CD4-positive, CD25-positive, alpha-beta regulatory T cell (primary cell): Measurements from ENCODE around the gene SRI. TPM values are rescaled to one million over a fixed set of nuclear protein-coding genes. Genes with fewer than 3 reads are reported as not detected.

ENCODE experiments used
- ATAC-seq, 2 donors: fragments of 150-1000 bp; cut with Tn5 transposase; one replicate each; pipeline ENCODE4 v1.10.0; 2021; ENCODE audit warnings: low read depth in 2 of 2, moderate number of reproducible peaks in 2 of 2, moderate library complexity in 1 of 2
- DNase-seq, 3 donors: peaks; one replicate each; pipeline versions ENCODE4 v3.0.0 to v3.0.0-alpha.2; 2012 to 2022; ENCODE audit warnings: mixed read lengths in 1 of 3
- H3K27ac ChIP-seq: one replicate; pipeline ENCODE4 v1.7.0; 2013; ENCODE audit warnings: mild to moderate bottlenecking, low read length; ENCODE audit not compliant: insufficient read depth, poor library complexity, severe bottlenecking
- H3K27me3 ChIP-seq: one replicate; pipeline ENCODE4 v1.7.0; 2013; ENCODE audit warnings: low read length; ENCODE audit not compliant: control insufficient read depth, insufficient read depth
- H3K36me3 ChIP-seq: one replicate; pipeline ENCODE4 v1.7.0; 2013; ENCODE audit warnings: mild to moderate bottlenecking, low read length, moderate library complexity; ENCODE audit not compliant: control insufficient read depth, insufficient read depth
- H3K4me1 ChIP-seq: 2 replicates; pipeline ENCODE4 v1.7.0; 2013; ENCODE audit warnings: mild to moderate bottlenecking, low read length; ENCODE audit not compliant: insufficient read depth, control insufficient read depth, poor library complexity, severe bottlenecking
- H3K4me3 ChIP-seq: one replicate; pipeline ENCODE4 v1.7.0; 2013; ENCODE audit warnings: low read depth, mild to moderate bottlenecking, low read length, moderate library complexity
- H3K9me3 ChIP-seq, 2 experiments: 1 replicate in 1 of 2; 2 replicates in 1 of 2; pipeline ENCODE4 v1.7.0; 2013; ENCODE audit warnings: low read length in 2 of 2, mild to moderate bottlenecking in 1 of 2, moderate library complexity in 1 of 2; ENCODE audit not compliant: control insufficient read depth in 2 of 2
- H3K27ac Mint-ChIP-seq, 3 donors: one replicate each; pipeline ENCODE4 v1.8.0; 2020 to 2022; ENCODE audit warnings: mild to moderate bottlenecking in 3 of 3, mixed read lengths in 3 of 3, moderate library complexity in 2 of 3
- H3K27me3 Mint-ChIP-seq: one replicate; pipeline ENCODE4 v1.8.0; 2022; ENCODE audit warnings: mild to moderate bottlenecking, mixed read lengths
- H3K36me3 Mint-ChIP-seq: one replicate; pipeline ENCODE4 v1.8.0; 2020; ENCODE audit warnings: mixed read lengths
- H3K4me1 Mint-ChIP-seq, 4 donors: one replicate each; pipeline ENCODE4 v1.8.0; 2020 to 2022; ENCODE audit warnings: mixed read lengths in 4 of 4, mild to moderate bottlenecking in 1 of 4
- H3K4me3 Mint-ChIP-seq, 4 donors: one replicate each; pipeline ENCODE4 v1.8.0; 2020 to 2022; ENCODE audit warnings: mild to moderate bottlenecking in 4 of 4, mixed read lengths in 4 of 4, moderate library complexity in 3 of 4
- H3K9me3 Mint-ChIP-seq, 7 donors: one replicate each; pipeline ENCODE4 v1.8.0; 2020 to 2022; ENCODE audit warnings: mixed read lengths in 7 of 7, mild to moderate bottlenecking in 3 of 7, moderate library complexity in 2 of 7
- polyA plus RNA-seq, 4 donors: library from polyadenylated mRNA; unstranded; fragments of 300-500 nt; fragmentation: Illumina TruSeq; gene quantifications; one replicate each; pipeline ENCODE4 v1.2.3, GENCODE V29; 2021
- total RNA-seq: library from RNA; stranded (reverse); gene quantifications from one replicate; pipeline ENCODE4 v1.2.3, GENCODE V29; 2022

SRI gene
- total and polyA plus RNA-seq, 5 donors from 2014 or later, result 53.5 to 318 (median 239) TPM

DNA sequence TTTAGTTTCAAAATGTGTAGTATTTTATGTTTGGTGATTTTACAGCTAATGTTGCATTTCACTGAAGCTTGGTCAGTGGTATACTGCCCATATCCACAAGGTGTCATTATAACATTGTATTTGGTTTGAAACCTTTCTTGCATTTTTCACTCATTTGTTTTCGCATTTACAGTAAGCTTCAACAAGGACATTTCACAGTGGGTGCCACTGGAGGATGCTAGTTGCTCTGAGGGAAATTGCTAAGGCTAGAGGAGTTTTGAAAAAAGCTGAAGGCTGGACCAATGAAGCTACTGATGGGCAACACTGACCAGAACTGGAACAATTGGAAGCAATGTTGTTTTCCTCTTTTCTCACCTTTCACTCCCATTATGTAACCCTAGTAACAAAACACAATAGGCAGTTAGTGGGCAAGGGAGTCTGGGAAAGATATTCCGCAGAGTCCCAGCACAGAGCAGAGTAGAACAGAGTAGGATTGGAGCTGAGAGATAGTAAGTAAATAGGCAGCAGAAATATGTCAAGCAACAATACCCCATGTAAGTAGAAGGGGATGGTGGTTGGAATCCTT lies 23.6 kb upstream of the SRI start:
- H3K27me3 ChIP-seq, result peaks cover 2% of the 10 kb centered on the region
- no peaks in the 10 kb centered on the region for H3K9me3 Mint-ChIP-seq
- ATAC-seq, result peak in 1 of 2 donors; percentile 31

DNA sequence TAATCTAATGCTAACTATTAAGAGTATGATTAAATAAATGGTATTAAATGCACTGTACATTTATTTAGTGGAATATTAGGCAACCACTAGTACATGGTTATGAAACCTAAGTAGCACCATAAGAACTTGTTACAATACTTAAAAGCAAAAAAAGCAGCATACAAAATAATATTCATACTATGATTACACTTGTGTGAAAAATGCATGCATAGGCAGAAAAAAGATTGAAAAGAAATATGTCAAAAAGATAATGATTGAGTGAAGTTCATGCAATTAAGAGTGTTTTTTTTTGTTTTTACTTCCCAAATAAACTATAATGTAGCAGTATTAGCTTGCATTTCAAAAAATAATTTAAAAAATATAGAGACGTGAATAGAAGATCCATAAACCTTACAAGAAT lies 20.0 kb upstream of the SRI start:
- H3K36me3 ChIP-seq, result no peaks in the 10 kb centered on the region
- H3K4me3 Mint-ChIP-seq, result no peak overlapping the region
- H3K9me3 Mint-ChIP-seq, result peaks cover 0 to 2% (median 0%) of the 10 kb centered on the region in 7 donors
- peaks cover 0 to 4% (median 0%) of the 10 kb centered on the region in 4 donors for H3K4me1 Mint-ChIP-seq
- H3K27me3 ChIP-seq, result no peaks in the 10 kb centered on the region
- H3K4me3 ChIP-seq, result no peak overlapping the region
- H3K27ac ChIP-seq, result no peak overlapping the region
- H3K36me3 Mint-ChIP-seq, result no peaks in the 10 kb centered on the region
- ATAC-seq (no peak), DNase-seq (no peak)
- no peaks in the 10 kb centered on the region for H3K4me1 ChIP-seq
- H3K27ac Mint-ChIP-seq, result no peak overlapping the region
- peaks cover 22% of the 10 kb centered on the region for H3K27me3 Mint-ChIP-seq
- no peaks in the 10 kb centered on the region for H3K9me3 ChIP-seq

More for the DNA sequence above, 23.6 kb upstream of the SRI start:
- no peak overlapping the region for H3K27ac ChIP-seq
- Mint-ChIP-seq H3K36me3 (no peaks in the 10 kb centered on the region), H3K27me3 (peaks cover 17% of the 10 kb centered on the region), H3K4me1 (no peaks in the 10 kb centered on the region), H3K4me3 (no peak overlapping the region), H3K27ac (no peak overlapping the region)
- no peak overlapping the region for H3K4me3 ChIP-seq
- no peaks in the 10 kb centered on the region for H3K4me1 ChIP-seq
- H3K36me3 ChIP-seq, result no peaks in the 10 kb centered on the region
- H3K9me3 ChIP-seq, result no peaks in the 10 kb centered on the region
- peak in 2 of 3 donors; percentile 19 to 26 for DNase-seq

DNA sequence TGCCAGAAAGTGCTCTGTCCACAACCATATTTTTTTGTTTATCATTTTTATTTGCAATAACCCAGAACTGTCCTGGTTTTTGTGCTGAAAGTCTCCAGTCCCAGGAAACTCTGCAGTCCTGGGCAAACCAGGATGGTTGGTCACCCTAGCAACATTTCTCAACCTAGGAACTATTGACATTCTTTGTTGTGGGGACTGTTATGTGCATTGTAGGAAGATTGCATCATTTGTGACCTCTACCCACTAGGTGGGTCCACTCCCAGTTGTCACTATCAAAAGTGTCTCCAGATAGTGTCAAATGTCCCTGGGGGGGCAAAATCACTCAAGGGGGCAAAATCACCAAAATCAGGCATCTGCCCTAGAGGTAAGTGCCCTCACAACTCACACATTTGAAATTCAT lies 14.0 kb upstream of the SRI start:
- Histone ChIP-seq H3K27ac (no peak overlapping the region), H3K4me1 (no peaks in the 10 kb centered on the region), H3K36me3 (no peaks in the 10 kb centered on the region), H3K27me3 (peaks cover 6% of the 10 kb centered on the region), H3K4me3 (no peak overlapping the region), H3K9me3 (no peaks in the 10 kb centered on the region)
- DNase-seq (no peak), ATAC-seq (no peak)
- Mint-ChIP-seq H3K27ac (no peak overlapping the region), H3K36me3 (no peaks in the 10 kb centered on the region), H3K4me3 (no peak overlapping the region), H3K9me3 (peaks cover 0 to 5% (median 0%) of the 10 kb centered on the region in 7 donors), H3K27me3 (peaks cover 17% of the 10 kb centered on the region), H3K4me1 (peaks cover 0 to 4% (median 0%) of the 10 kb centered on the region in 4 donors)

DNA sequence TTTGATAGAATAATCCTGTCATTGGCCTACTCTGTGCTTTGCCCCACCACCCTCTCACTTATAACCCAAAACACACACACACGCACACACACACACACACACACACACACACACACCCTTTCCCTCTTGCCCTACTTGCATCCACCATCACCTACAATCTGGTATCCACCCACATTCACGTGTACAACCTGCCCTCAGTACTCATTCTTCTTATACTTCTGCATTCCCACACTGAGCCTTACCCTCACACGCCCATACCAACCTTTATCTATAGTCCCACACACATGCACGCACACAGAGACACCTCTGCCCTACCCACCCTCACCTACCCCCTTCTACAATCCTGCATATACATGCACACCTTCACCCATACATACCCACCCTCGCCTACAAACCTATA lies 10.8 kb upstream of the SRI start:
- H3K4me3 Mint-ChIP-seq, result no peak overlapping the region
- peaks cover 0 to 12% (median 0%) of the 10 kb centered on the region in 7 donors for H3K9me3 Mint-ChIP-seq
- Histone ChIP-seq H3K4me3 (no peak overlapping the region), H3K4me1 (no peaks in the 10 kb centered on the region), H3K27me3 (peaks cover 13% of the 10 kb centered on the region), H3K36me3 (no peaks in the 10 kb centered on the region), H3K9me3 (peaks cover 0 to 2% of the 10 kb centered on the region in 2 experiments), H3K27ac (no peak overlapping the region)
- DNase-seq, result no peak
- no peaks in the 10 kb centered on the region for H3K4me1 Mint-ChIP-seq
- ATAC-seq, result no peak
- H3K27ac Mint-ChIP-seq, result no peak overlapping the region
- peaks cover 9% of the 10 kb centered on the region for H3K27me3 Mint-ChIP-seq
- H3K36me3 Mint-ChIP-seq, result no peaks in the 10 kb centered on the region

DNA sequence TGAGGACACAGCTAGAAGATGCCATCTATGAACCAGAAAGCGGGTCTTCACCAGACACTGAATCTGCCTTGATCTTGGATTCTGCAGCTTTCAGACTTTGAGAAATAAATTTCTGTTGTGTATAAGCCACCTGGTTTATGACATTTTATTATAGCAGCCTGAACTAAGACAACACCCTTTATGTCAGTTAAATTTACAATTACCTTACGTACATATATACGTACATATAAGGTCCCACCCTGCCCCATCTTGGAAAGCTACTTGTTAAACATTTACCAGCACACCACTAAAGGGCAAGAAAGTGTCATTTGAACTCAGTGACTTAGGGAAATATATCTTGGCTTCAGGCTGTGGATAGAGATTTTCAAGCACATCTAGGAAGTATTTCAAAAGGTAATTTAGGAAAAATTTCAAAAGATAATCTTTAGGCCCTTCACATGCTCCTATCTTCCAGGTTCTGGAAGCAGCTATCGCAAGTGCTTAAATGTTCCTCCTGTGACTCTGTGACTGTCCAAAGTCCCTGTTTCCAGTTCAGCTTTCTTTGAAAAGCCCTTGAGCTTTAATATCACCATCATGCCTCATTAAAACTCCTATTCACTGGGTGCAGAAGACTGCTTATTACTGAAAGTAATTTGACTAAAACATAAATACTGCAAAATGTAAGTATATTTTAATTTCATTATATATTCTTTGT lies 9.6 kb upstream of the SRI start:
- Mint-ChIP-seq H3K27ac (no peak overlapping the region), H3K4me3 (no peak overlapping the region), H3K27me3 (peaks cover 18% of the 10 kb centered on the region), H3K9me3 (peaks cover 0 to 12% (median 0%) of the 10 kb centered on the region in 7 donors), H3K4me1 (no peaks in the 10 kb centered on the region), H3K36me3 (no peaks in the 10 kb centered on the region)
- DNase-seq (no peak), ATAC-seq (no peak)
- peaks cover 0 to 2% of the 10 kb centered on the region in 2 experiments for H3K9me3 ChIP-seq
- H3K27me3 ChIP-seq, result peaks cover 19% of the 10 kb centered on the region
- no peaks in the 10 kb centered on the region for H3K4me1 ChIP-seq
- no peak overlapping the region for H3K27ac ChIP-seq
- no peak overlapping the region for H3K4me3 ChIP-seq
- no peaks in the 10 kb centered on the region for H3K36me3 ChIP-seq

DNA sequence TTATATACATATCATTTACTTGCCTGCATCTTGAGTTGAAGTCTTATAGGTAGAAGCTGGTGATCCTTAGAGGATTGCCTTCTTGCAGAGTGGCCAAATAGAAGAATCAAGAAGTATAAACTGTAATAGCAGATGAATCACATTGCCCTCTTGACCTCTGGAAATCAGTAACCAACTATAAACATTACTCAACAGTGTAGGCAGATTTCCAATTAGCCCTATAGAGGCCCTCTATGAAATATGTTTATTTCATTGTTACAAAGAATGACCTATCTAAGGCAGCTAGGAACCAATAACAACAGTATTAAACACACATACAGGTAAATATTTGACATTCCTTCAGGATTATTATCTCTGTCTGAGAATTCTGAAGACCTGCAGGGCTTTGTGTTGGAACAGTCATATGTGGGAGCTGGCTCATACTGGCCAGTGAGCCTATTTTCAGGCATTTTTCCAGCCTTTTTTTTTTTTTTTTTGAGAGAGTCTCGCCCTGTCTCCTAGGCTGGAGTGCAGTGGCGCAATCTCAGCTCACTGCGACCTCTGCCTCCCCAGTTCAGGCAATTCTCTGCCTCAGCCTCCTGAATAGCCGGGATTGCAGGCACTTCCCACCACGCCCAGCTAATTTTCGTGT lies 7.2 kb upstream of the SRI start:
- DNase-seq (no peak), ATAC-seq (no peak)
- no peak overlapping the region for H3K27ac ChIP-seq
- Mint-ChIP-seq H3K27me3 (peaks cover 22% of the 10 kb centered on the region), H3K27ac (no peak overlapping the region), H3K4me1 (no peaks in the 10 kb centered on the region), H3K9me3 (peaks cover 0 to 12% (median 0%) of the 10 kb centered on the region in 7 donors), H3K36me3 (no peaks in the 10 kb centered on the region), H3K4me3 (no peak overlapping the region)
- H3K4me3 ChIP-seq, result no peak overlapping the region
- no peaks in the 10 kb centered on the region for H3K4me1 ChIP-seq
- no peaks in the 10 kb centered on the region for H3K36me3 ChIP-seq
- peaks cover 19% of the 10 kb centered on the region for H3K27me3 ChIP-seq
- H3K9me3 ChIP-seq, result peaks cover 0 to 2% of the 10 kb centered on the region in 2 experiments

DNA sequence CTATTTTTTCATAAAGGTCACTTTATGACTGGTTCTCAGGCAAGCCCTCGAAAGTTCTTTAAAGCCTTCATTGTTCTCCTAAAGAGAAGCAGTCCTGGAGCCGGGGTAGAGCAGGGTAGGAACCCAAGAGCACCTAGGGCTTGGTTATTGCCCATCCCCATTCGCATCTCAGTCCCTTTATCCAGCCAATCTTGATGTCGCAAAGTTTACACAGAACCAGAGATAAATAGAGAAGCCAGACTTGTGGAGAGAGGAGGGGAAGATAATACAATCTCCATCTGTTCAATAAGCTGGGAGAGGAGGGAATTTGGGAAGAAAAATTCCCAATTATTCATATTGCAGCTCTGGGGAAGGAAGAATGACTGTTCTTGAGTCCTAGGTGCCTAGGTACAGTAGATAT lies 6.4 kb upstream of the SRI start:
- Mint-ChIP-seq H3K27ac (no peak overlapping the region), H3K4me1 (peaks cover 0 to 2% (median under 1%) of the 10 kb centered on the region in 4 donors), H3K4me3 (no peak overlapping the region), H3K36me3 (no peaks in the 10 kb centered on the region), H3K27me3 (peaks cover 22% of the 10 kb centered on the region), H3K9me3 (peaks cover 0 to 12% (median 0%) of the 10 kb centered on the region in 7 donors)
- H3K9me3 ChIP-seq, result peaks cover 0 to 2% of the 10 kb centered on the region in 2 experiments
- H3K36me3 ChIP-seq, result no peaks in the 10 kb centered on the region
- peaks cover under 1% of the 10 kb centered on the region for H3K4me1 ChIP-seq
- H3K27me3 ChIP-seq, result peaks cover 19% of the 10 kb centered on the region
- no peak overlapping the region for H3K4me3 ChIP-seq
- ATAC-seq, result no peak
- no peak overlapping the region for H3K27ac ChIP-seq
- DNase-seq, result no peak
